IPS-NIHi7 (cell line): ENCODE results near the gene PPP2R5C.
"Not testable (repeated sequence)": the region's sequence is repeated elsewhere in the genome, so short reads cannot be mapped to it uniquely, and the experiment has no call there.

Experiments used
- DNase-seq: peaks from one replicate; pipeline ENCODE4 v3.0.0; 2012; ENCODE audit warnings: mixed read lengths; ENCODE audit errors: extremely low spot score

Gene PPP2R5C

DNA sequence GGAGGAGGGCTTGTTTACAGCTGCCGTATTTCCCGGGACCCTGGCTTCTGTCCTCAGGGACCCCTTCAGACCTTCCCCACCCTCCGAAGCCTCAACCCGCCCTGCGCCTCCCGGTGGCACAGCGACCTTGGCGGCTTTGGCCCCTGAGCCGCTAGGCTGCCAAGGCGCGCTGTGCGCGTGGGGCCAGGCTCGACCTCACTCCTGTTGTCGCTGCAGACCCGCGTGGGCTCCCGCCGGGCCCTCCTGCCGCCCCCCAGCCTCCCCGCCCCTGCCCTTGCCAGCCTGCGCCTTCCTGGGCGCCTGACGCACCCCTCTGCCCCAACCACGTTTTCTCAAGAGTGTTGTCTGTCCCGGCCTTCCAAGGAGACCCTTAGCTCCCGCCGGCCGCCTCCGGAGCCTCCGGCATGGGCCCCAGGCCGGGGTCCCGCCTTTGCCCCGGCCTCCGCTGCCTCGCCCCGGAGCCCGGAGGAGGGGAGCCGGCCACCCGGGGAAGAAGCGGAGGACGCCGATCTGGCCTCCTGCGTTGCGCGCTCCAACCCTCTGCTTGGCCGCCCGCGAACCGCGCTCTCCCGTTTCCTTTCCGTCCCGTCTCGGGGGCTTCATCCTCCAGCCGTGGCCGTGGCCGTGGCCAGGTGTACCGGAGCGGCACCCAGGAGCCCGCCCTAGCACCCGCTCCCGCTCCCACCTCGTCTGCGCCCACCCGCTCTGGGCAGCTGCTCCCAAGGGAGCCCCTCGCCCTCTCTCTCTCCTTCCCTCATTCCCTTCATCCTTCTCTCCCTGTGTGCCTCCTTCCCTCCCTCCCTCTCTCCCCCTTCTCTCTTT is 19.9 kb downstream of the PPP2R5C start:
- peak; percentile 27 for DNase-seq

DNA sequence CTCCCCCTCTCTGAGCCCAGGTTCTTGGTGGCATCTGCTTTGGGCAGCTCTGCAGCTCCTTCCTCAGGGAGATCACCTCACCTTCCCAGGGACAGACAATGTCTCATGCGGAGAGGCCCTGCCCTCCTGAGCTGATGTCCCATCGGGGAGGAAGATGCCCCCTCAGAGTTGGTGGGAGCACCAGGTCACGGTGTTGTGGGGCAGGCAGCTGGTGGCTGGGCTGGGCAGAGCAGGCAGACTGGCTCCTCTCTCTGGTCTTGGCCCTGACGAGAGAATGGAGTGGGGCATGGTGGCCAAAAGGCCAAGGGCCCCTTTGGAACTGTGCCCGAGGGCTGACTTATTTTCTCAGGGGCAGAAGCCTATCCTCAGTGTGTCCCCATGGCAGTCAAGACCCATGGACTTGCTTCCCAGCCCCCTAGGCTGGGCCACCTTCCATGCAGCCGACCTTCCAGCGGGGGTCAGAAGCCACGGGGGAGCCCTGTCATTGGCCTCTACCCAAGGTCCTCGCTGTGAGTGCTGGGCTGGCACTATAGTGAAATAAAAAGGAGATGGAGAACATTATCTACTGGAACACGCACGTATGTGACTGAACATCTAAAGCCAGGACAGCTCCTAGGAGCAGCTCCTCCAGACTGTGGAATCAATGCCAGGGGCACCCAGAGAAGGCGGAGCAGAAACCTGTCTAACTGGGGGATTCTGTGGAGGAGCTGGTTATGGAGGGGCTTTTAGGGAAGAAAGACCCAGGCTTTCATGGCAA is 21.9 kb downstream of the PPP2R5C start:
- DNase-seq, result no peak

DNA sequence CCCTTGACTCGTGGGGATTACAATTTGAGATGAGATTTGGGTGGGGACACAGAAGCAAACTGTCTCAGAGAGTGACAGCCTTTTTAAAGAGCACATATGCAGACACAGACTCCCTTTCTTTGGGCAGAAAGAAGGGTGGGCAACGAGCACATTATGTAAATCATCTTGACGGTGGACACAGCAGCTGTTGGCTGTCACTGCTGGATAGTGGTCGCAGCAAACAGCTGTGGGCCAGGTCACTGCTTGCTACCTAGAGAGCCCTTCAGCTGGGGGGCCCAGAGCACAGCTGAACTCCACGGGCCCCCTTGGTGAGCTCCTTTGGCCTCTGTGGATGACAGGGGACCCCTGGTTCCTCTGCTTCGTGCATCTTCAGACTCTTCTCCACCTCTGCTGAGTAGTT is 23.1 kb downstream of the PPP2R5C start:
- DNase-seq, result no peak

DNA sequence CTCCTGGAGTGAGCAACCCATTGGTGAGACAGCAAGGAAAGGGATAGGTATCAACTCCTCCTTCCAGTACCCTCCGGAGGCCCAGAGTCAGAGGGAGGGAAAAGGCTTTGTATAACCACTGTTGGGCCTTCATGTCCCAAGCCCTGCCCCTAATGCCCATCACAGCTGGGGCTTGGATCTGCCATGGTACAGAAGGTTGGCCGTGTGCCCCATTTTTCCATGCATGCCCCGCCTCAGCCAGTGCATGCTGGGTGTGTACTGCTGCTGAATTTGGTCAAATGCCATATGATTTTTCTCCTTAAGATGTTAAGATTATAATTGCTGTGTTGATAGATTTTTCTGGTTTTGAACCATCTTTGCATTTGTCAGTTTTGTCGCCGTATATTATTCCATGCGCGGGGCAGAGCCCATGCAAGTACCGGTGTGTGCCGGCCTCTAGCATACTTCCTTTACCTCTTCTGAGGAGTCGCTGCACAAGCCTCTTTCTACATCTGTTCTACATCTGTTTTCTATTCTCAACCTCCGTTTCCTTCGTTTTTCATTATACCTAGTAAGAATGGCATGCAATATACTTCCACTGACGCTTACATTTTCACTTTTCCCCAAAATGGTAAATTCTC is 26.6 kb downstream of the PPP2R5C start:
- no peak for DNase-seq

DNA sequence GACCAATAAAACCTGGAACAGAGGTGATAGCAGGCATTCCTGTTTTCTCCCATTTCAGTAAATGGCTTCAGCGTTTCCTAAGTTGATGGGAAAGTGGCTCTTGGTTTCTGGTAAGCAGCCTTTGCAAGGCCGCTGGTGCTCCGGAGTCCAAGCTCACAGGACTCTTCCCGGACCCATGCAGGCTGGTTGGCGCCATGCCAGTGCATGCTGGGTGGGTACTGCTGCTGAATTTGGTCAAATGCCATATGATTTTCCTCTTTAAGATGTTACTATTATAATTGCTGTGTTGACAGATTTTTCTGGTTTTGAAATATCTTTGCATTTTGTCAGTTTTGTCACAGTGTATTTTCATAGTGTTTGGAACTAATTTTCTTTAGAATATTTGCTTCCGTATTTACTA is 27.7 kb downstream of the PPP2R5C start:
- no peak for DNase-seq

DNA sequence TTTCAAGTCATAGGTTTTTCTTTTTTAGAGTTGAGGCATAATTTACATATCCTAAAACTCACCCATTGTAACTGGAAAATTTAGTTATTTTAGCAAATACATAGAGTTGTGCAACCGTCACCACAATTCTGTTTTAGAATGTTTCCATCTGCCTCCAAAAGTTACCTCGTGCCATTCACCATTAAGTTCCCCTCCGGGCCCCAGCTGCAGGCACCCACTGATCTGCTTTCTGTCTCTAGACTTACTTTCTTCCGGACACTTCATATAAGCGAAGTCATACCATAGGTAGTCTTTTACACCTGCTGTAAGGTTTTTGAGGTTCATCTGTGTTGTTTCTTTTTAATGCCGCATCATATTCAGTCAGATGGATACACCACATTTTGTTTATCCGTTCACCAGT is 28.7 kb downstream of the PPP2R5C start:
- no peak for DNase-seq

DNA sequence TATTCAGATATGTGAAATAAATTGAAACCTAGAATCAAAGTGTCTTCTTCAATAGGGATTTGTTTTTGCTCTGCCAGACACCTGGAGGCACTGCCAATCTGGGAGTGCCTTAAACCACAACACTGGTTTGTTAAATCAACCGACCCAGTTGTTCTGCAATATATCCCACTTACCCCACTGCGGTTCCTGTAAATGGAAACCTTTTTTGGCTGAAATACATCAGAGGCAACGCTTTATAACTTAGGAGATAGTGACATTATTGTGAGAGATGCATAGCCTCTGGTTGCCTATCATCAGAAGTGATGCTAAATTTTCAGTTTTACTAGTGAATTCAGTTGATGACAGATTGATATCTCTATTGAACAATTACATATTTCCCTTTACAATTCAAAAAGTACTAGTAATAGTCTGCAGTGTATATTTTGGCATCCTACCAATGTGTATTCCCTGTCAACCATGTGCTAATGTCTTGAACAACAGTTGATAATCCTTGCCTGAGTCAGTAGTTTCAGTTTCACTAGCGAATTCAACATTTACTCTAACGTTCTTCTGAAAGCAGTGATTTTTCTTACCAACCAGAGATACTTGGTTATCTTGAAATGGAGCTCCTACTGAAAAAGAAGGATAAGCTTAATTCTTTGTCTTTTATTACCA is 30.5 kb downstream of the PPP2R5C start:
- no peak for DNase-seq

DNA sequence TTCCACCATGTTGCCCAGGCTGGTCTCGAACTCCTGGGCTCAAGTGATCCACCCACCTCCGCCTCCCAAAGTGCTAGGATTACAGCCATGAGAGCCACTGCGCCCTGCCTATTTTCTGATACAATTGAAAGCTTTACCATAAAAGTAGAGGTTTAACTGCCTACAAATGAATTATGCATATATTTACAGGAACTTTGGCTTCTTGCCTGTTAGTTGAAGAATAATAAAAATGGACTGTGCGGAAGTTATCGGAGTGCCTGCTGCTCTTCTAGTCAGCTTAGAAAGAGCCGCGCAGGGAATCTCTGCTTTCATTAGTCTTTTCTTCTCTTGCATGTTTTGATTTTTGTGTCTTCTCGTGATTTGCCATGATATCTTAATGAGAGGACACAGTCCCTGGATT is 34.5 kb downstream of the PPP2R5C start:
- no peak for DNase-seq

DNA sequence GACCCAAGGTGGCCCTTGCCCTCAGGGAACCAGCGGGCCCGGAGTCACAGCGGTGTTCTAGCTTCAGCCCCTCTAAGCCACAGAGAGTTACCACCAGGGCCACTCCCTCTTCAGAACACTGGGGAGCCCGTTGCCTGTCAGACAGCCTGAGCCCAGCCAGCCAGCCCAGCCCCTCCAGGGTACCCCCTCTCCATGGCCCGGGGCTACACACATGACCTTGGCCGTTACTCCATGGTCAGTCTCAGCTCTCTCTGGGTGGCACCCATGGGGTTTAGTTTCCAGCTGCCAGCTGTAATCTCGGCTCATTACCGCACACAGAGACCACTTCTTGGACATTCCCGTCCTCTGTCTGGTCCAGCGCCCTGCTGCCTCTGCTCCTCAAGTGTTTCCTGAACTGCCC is 35.0 kb downstream of the PPP2R5C start:
- DNase-seq, result no peak

DNA sequence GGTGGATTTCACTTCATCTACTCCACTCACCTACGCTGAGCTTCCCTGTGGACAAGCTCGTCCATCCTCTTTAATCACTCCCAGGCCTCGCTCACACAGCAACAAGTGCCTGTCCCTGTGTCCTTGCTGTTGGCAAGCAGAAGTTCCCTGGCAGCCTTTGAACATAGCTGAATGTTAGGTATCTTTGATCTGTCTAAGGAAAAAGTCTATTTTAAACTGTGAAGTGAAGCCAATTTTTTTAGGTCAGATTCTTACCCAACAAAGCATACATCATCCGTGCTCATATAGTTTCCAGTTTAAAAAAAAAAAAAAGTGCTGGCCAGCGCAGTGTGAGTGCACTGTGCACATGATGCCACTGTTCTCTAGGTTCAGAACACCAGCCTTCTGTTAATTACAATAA is 36.3 kb downstream of the PPP2R5C start:
- DNase-seq, result no peak

DNA sequence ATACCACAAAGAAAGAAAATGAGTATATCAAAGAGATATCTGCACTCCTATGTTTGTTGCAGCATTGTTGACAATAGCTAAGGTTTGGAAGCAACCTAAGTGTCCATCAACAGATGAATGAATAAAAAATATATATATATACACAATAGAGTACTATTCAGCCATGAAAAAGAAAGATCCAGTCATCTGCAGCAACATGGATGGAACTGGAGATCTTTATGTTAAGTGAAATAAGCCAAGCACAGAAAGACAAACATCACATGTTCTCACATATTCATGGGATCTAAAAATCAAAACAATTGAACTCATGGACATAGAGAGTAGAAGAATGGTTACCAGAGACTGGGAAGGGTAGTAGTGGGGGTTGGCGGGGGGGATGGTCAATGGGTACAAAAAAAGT is 42.9 kb downstream of the PPP2R5C start:
- not testable (repeated sequence) for DNase-seq

DNA sequence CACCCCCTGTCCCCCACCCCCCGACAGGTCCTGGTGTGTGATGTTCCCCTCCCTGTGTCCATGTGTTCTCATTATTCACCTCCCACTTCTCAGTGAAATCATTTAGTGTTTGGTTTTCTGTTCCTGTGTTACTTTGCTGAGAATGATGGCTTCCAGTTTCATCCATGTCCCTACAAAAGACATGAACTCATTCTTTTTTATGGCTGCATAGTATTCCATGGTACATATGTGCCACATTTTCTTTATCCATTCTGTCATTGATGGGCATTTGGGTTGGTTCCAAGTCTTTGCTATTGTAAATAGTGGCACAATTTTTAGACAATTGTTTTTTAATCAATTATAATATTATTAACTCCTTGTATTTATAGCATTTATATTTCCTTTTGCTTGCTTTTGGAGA is 44.7 kb downstream of the PPP2R5C start:
- DNase-seq, result not testable (repeated sequence)

DNA sequence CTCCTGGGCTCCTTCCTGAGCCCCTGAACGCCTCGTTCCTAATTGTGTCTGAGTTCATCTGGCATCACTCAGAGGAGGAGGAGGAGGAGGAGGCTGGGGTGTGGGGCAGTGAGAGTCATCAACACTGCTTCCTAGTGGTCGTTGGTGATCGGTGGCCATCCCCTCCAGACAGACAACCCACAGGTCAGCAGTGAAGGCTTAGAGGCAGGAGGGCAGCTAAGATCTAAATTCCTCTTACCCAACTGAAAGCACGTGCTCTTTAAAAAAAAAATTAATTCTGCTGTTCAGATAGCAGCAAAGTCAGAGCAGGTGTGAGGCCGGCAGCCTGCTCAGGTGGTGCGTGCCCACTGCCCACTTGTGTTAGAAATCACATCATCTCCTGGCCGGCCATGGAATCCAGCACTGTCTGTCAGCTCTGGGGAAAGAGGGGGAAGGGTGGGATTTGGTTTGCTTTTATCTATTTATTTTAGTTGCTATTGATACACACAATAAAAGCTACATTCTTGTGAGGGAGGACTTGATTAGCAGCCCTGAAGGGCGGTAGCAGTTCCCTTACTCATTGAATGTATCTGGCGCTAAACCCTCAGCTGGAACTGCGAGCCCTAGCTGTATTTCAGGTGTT is 46.6 kb downstream of the PPP2R5C start:
- peak; percentile 71 for DNase-seq

DNA sequence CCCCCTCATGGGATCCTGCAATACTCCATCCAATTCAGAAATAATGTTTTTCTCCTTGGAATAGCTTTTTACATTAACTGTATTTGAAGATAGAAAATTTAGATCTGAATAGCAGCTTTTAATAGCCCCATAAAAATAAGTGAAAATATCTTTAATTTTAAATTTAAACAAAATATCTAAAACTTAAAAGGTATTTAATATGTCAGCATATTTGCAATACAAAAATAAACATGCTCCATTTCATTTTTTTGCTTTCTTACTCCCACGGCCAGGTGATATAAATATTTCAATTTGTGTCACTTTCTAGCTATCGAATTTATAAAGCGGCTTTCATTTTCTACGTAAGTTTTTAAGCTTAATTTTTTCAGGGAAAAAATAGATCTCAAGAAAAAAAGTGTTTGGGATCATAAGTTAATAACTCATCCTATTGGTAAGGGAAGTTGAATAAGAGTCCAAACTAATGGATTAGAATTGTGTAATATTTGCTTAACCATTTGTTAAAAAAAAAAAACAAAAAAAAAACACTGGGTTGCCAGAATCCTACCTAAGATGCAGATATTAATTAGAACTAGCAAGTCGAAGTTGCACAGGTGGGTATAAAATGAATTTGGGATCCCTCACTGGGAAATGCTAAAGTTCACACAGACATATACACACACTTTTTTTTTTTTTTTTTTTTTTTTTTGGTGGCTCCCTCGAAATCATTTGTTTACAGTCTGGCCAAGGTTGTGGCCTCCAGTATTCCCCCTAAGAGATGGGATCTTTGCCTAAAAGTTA is 47.6 kb downstream of the PPP2R5C start:
- DNase-seq, result no peak

DNA sequence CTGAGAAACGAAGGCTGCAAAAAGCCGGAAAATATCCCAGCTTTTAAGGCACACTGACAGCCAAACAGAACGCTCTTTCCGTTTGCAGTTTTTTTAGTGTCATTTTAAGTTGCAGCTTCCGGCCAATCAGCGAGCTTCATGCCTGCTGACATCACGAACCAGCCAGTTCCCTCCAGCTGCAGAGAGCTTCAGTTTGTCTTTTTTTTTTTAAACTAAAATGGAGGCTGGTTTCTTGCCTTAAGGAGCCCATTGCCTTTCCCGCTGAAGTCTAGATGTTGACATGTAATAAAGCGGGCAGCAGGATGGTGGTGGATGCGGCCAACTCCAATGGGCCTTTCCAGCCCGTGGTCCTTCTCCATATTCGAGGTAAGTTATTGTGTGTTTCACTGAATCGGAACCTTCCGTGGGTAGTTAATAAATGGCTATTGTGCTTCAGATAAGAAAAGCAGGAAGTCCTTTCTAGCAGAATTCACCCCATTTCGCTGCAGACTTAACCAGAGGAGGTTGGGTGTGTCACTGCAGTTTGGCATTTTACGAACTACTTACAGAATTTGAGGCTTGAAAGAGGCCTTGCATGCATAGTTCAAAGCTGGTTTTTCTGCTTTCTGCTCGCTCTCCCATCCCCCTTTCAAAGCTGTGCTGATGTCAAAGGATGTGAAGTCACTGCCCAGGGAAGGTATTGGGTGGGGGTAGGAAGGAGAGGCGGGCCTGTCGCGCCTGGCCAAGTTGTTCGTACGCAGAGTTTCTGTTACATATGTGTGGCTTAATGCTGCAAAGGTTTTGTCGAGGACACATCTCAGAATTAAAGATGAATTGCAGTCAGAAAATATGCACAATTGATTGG is 48.4 kb downstream of the PPP2R5C start:
- peak; percentile 87 for DNase-seq

DNA sequence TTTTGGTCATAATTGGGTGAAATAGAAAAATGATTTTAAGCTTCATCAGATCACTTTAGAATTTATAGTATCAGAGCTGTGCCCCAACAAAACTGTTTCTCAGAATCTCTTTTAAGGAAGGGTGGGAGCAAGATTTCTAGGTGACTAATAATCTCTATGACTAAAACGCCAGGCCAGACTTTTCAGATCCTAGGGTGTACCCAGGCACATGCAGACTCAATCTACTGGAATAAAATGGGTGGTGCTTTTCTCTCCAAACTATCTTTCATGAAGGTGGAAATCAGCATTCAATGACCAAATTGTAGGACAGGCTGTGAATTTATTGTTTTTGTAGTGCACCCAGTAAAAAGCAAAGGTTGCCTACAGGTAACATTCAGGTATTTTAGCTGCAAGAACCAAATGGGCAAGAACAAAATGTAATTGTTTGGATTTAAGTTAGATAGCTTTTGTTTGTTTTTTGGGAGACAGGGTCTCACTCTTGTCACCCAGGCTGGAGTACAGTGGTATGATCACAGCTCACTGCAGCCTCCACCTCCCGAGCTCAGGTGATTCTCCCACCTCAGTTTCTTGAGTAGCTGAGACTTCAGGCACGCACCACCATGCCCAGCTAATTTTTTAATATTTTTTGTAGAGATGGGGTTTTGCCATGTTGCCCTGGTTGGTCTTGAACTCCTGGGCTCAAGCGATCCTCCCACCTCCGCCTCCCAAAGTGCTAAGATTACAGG is 49.5 kb downstream of the PPP2R5C start:
- no peak for DNase-seq

DNA sequence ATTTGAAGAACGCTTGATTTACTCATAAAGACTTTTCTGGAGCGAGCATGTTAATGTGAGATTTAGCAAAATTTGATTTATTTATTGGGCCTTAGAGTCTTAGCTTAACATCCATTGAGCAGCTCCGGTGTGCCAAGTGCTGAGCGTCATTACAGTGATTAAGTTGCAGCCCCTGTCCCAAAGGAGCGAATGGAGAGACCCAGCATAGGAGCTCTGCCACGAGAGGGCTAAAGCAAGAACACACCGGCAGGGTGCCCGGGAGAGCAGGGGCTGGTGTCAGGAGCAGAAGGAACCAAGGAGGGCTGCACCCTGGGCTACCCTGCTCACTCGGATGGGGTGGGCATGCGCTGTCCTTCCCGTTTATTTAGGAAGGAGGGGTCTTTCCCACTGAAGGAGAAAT is 50.6 kb downstream of the PPP2R5C start:
- no peak for DNase-seq

DNA sequence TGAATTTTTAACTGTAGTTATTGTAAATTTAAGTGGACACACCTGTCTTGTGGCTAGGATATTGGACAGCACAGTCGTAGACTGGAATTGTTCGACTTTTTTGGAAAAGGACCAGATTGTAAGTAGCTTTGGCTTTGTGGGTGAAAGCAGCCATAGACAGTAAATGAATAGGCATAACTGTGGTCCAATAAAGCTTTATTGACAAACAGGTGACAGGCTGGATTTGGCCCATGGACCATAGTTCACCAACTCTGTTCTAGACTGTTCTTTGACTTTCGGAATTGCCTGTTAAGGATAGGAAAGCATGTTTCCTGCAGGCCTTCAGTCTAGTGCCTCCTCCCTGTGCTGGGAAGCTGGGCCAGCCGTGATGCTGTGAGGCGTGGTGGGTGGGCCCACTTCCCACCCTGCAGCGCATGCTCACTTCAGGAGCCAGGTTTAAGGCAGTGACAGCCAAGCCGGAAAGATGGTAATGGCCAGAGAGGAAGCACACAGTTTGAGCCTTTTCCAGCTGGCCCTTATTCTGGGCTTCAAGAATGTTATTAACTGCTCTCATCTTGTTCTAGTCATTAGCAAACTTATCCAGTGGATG is 51.8 kb downstream of the PPP2R5C start:
- DNase-seq, result no peak

DNA sequence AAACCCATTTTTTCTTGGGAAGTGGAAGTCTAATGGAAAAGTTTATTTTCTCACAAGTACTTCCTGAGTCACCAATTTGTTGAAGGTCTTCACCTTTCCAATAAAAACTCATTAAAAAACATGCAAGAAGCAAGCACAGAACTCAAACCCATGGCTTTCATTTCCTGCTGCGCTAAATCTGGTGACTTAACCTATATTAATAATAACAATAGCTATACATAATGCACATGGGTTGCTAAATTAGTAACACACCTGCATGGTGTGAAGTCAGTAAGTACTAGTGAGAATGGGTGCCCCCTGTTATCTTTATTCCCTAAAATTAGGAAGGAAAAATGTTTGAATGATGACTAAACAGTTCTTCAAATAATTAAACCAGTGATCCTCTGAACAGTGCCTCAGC is 52.3 kb downstream of the PPP2R5C start:
- no peak for DNase-seq
